Choroid plexus epithelial cell (primary cell): ENCODE results near the gene SLC13A5.

Experiments used
- DNase-seq: peaks from one replicate; pipeline ENCODE4 v3.0.0-alpha.2; 2010; ENCODE audit warnings: low read depth
- H3K4me3 ChIP-seq: 2 replicates; pipeline ENCODE4 v1.5.1; 2011; ENCODE audit warnings: low read depth, mild to moderate bottlenecking, control low read depth, low read length, moderate library complexity
- TF ChIP-seq, protein P1 (sequence below): conservative IDR thresholded peaks from 2 replicates; pipeline ENCODE4 v1.5.1; 2011; ENCODE audit warnings: low read depth, mild to moderate bottlenecking, control low read depth, inconsistent platforms, low read length, moderate library complexity

The SLC13A5 gene

GRCh38 chr17:6681176-6681575, 32.0 kb downstream of the SLC13A5 start:
- TF ChIP-seq, protein P1, sequence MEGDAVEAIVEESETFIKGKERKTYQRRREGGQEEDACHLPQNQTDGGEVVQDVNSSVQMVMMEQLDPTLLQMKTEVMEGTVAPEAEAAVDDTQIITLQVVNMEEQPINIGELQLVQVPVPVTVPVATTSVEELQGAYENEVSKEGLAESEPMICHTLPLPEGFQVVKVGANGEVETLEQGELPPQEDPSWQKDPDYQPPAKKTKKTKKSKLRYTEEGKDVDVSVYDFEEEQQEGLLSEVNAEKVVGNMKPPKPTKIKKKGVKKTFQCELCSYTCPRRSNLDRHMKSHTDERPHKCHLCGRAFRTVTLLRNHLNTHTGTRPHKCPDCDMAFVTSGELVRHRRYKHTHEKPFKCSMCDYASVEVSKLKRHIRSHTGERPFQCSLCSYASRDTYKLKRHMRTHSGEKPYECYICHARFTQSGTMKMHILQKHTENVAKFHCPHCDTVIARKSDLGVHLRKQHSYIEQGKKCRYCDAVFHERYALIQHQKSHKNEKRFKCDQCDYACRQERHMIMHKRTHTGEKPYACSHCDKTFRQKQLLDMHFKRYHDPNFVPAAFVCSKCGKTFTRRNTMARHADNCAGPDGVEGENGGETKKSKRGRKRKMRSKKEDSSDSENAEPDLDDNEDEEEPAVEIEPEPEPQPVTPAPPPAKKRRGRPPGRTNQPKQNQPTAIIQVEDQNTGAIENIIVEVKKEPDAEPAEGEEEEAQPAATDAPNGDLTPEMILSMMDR = no peak
- H3K4me3 ChIP-seq = no peak overlapping the region
- DNase-seq = no peak

DNA sequence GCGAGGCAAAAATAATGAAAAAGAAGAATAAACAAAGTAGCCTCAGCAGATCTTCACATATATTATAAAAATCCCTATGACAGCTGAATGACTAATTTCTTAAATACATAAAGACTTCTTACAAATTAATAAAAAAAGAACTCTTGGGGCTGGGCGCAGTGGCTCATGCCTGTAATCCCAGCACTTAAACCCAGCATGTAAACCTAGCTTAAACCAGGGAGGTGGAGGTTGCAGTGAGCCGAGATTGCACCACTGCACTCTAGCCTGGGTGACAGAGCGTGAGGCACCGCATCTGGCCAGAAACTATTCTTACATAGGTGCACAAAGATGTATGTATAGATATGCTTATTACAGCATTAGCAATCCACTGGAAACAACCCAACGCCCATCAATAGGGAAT, 33.9 kb downstream of the SLC13A5 start:
- DNase-seq = no peak
- H3K4me3 ChIP-seq = no peak overlapping the region
- TF ChIP-seq, protein P1 = no peak

DNA sequence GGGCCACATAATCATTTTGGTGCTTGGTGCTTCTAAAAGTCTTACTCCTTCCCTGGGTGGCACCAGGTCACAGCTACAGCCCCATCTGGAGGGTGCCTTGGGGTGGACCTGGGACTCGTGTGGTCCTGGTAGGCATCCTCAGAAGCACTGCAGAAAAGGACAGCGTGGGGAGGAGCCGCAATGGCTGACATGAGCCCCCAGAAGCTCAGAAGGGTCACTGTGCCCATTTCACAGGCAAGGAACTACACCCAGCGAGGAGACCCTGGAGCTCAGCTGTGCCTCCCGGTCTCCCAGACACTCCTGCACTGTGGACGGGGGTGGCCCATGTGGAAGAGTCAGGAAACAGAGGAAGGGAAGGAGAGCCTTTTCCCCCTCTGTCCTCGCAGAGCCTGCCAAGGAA, 35.2 kb downstream of the SLC13A5 start:
- H3K4me3 ChIP-seq = no peak overlapping the region
- no peak for DNase-seq
- TF ChIP-seq, protein P1 = no peak

GRCh38 chr17:6677158-6677831, 35.9 kb downstream of the SLC13A5 start:
- TF ChIP-seq, protein P1 = no peak
- DNase-seq = peak; percentile 22
- no peak overlapping the region for H3K4me3 ChIP-seq

- DNase-seq = no peak
- H3K4me3 ChIP-seq = no peak overlapping the region
- TF ChIP-seq, protein P1 = no peak
Measured at GRCh38 chr17:6676802-6677157, 36.4 kb downstream of the SLC13A5 start.

DNA sequence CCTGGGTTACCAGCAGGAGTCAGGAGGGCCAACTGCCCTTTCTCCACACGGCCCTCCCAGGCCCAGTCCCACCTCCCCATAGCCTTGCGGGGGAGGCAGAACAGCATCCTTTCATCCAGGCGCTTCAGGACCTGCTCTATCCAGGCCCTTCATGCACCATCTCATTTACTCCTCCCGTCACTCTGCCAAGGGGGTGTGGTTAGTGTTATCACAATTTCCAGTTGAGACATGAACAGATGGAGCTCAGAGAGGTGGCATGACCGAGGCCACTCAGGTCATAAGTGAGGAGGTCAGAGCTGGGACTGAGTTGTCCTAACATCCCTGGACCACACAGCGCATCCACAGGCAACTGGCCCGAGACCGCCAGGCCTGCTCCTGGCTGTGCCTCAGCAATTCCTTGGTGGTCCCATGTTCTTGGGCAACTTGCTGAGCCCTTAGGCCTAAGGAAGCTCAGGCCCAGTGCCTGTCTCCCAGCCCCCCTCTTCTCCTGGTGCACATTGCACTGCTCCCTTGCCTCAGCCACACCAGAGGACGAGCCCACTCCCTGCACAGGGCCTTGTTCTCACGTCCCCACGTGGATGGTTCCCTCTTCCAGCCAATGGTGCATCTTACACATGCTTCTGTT, 37.9 kb downstream of the SLC13A5 start:
- no peak for DNase-seq
- no peak overlapping the region for H3K4me3 ChIP-seq
- TF ChIP-seq, protein P1 = no peak

- H3K4me3 ChIP-seq = no peak overlapping the region
- no peak for DNase-seq
- TF ChIP-seq, protein P1 = no peak
Measured at GRCh38 chr17:6674586-6674985, 38.6 kb downstream of the SLC13A5 start.
